Vagina (tissue), 2 donors: ENCODE measurements around the gene SURF4.
"Not testable (repeated sequence)": the region's sequence is repeated elsewhere in the genome, so short reads cannot be mapped to it uniquely, and the experiment has no call there.

Experiments
- POLR2A ChIP-seq, 2 donors: fragments of 450-650 bp; IDR thresholded peaks; one replicate each; pipeline ENCODE4 v1.6.1; 2017; ENCODE audit warnings: antibody characterized with exemption in 2 of 2, mild to moderate bottlenecking in 2 of 2, moderate library complexity in 2 of 2
- TF ChIP-seq, protein P1 (sequence below), 3 experiments: fragments of 450-650 bp in 2 of 3; fragments of 200-600 bp in 1 of 3; sonication (generic) in 1 of 3; IDR thresholded peaks; one replicate each; pipeline ENCODE4 v1.5.1; 2017 to 2019; ENCODE audit warnings: antibody characterized with exemption in 3 of 3, mild to moderate bottlenecking in 2 of 3, moderate library complexity in 2 of 3

DNA sequence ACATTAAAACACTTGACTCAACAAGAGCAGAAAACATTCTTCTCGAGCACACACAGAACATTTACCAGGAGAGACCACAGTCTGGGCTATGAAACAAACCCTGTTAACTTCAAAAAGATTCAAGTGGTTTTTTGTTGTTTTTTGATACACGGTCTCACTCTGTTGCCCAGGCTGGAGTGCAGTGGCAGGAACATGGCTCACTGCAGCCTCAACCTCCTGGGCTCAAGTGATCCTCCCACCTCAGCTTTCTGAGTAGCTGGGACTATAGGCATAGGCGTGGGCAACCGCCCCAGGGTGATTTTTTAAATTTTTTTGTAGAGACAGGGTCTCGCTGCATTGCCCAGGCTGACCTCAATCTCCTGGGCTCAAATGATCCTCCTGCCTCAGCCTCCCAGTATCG is 48.8 kb downstream of the SURF4 start:
- TF ChIP-seq POLR2A (IDR thresholded peaks at IDR 0.05): not testable (repeated sequence)
- TF ChIP-seq, protein P1, sequence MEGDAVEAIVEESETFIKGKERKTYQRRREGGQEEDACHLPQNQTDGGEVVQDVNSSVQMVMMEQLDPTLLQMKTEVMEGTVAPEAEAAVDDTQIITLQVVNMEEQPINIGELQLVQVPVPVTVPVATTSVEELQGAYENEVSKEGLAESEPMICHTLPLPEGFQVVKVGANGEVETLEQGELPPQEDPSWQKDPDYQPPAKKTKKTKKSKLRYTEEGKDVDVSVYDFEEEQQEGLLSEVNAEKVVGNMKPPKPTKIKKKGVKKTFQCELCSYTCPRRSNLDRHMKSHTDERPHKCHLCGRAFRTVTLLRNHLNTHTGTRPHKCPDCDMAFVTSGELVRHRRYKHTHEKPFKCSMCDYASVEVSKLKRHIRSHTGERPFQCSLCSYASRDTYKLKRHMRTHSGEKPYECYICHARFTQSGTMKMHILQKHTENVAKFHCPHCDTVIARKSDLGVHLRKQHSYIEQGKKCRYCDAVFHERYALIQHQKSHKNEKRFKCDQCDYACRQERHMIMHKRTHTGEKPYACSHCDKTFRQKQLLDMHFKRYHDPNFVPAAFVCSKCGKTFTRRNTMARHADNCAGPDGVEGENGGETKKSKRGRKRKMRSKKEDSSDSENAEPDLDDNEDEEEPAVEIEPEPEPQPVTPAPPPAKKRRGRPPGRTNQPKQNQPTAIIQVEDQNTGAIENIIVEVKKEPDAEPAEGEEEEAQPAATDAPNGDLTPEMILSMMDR (IDR thresholded peaks at IDR 0.05): not testable (repeated sequence)
